IMR-90 (cell line): ENCODE results near the gene PPP6R1.

Experiments used
- CEBPB ChIP-seq: IDR thresholded peaks from 2 replicates; pipeline ENCODE4 v1.6.1; 2012; ENCODE audit warnings: low read depth, low read length, improper control_type of control experiment
- CTCF ChIP-seq: conservative IDR thresholded peaks from 2 replicates; pipeline ENCODE4 v1.5.1; 2012; ENCODE audit warnings: mild to moderate bottlenecking, low read depth, low read length, improper control_type of control experiment
- MAFK ChIP-seq: IDR thresholded peaks from 2 replicates; pipeline ENCODE4 v1.6.1; 2012; ENCODE audit warnings: low read depth, low read length, improper control_type of control experiment
- POLR2A ChIP-seq: IDR thresholded peaks from 2 replicates; pipeline ENCODE4 v1.6.1; 2012; ENCODE audit warnings: mild to moderate bottlenecking, low read depth, low read length
- RAD21 ChIP-seq: IDR thresholded peaks from 2 replicates; pipeline ENCODE4 v1.6.1; 2012; ENCODE audit warnings: low read length, improper control_type of control experiment

GRCh38 chr19:55198651-55199050 lies 60.2 kb downstream of the PPP6R1 start:
- TF ChIP-seq POLR2A (no peak), CTCF (no peak), MAFK (no peak), CEBPB (no peak), RAD21 (no peak)
